Ishikawa (cell line): ENCODE measurements around the gene BAZ1A.

Experiments used
- CEBPB ChIP-seq: IDR thresholded peaks from 2 replicates; pipeline ENCODE4 v1.6.1; 2012
- CREB1 ChIP-seq: IDR thresholded peaks from 2 replicates; pipeline ENCODE4 v1.6.1; 2012; ENCODE audit warnings: low read depth
- EGR1 ChIP-seq: IDR thresholded peaks from 2 replicates; pipeline ENCODE4 v1.6.1; 2012
- EP300 ChIP-seq: IDR thresholded peaks from 2 replicates; pipeline ENCODE4 v1.6.1; 2012; ENCODE audit warnings: borderline replicate concordance
- FOXM1 ChIP-seq: IDR thresholded peaks from 2 replicates; pipeline ENCODE4 v1.6.1; 2012; ENCODE audit warnings: low read depth, borderline replicate concordance
- NFIC ChIP-seq: IDR thresholded peaks from 2 replicates; pipeline ENCODE4 v1.6.1; 2012
- RAD21 ChIP-seq: IDR thresholded peaks from 2 replicates; pipeline ENCODE4 v1.6.1; 2012; ENCODE audit warnings: low read depth
- TAF1 ChIP-seq: IDR thresholded peaks from 2 replicates; pipeline ENCODE4 v1.6.1; 2012; ENCODE audit warnings: low read depth, mild to moderate bottlenecking
- TCF12 ChIP-seq: IDR thresholded peaks from 2 replicates; pipeline ENCODE4 v1.6.1; 2012; ENCODE audit warnings: low read depth
- TEAD4 ChIP-seq: IDR thresholded peaks from 2 replicates; pipeline ENCODE4 v1.6.1; 2012
- YY1 ChIP-seq: IDR thresholded peaks from 2 replicates; pipeline ENCODE4 v1.6.1; 2012; ENCODE audit warnings: low read depth
- ZBTB7A ChIP-seq: IDR thresholded peaks from 2 replicates; pipeline ENCODE4 v1.6.1; 2012; ENCODE audit warnings: low read depth
- TF ChIP-seq, protein P1 (sequence below): IDR thresholded peaks from 2 replicates; pipeline ENCODE4 v1.6.1; 2012
- TF ChIP-seq, protein P2 (sequence below): IDR thresholded peaks from 2 replicates; pipeline ENCODE4 v1.6.1; 2012; ENCODE audit warnings: low read depth, mild to moderate bottlenecking
- TF ChIP-seq, protein P3 (sequence below): IDR thresholded peaks from 2 replicates; pipeline ENCODE4 v1.6.1; 2012

BAZ1A gene

DNA sequence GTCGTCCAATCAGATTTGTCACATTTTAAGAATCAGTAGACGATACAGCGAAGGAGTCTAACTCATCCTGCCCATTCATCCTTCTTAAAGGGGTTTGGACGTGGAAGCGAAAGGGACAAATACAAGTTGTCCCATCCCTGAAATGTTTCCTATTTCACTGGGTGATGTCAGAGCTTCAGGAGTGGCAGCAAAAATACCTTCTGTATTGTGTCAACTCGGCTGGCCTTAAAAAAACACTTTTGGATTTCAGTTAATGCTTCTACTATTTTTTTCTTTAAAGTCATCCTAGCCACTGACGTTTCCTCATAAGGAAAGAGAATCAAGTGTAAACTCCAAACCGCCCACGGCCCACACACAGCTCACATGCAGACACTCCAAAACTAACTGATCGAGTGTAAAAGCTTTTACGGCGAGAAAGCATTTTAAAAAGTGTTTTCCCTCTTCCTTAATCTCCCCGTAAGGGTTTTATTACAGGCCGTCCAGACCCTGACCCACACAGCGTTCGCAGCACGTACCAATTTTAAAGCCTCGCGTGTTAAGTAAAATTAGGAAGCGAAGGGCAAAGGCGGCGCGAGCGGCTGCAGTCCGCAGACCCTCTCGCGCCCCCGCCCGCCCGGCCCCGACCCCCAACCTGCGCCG is 161.4 kb downstream of the BAZ1A start:
- TF ChIP-seq CEBPB (no peak), CREB1 (no peak), TCF12 (no peak), FOXM1 (no peak), TEAD4 (0 out of 2 replicates have a peak, but pooled peaks have one; percentile 27), NFIC (no peak)
- TF ChIP-seq, protein P1, sequence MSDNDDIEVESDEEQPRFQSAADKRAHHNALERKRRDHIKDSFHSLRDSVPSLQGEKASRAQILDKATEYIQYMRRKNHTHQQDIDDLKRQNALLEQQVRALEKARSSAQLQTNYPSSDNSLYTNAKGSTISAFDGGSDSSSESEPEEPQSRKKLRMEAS, result 0 out of 2 replicates have a peak, but pooled peaks have one; percentile 16

DNA sequence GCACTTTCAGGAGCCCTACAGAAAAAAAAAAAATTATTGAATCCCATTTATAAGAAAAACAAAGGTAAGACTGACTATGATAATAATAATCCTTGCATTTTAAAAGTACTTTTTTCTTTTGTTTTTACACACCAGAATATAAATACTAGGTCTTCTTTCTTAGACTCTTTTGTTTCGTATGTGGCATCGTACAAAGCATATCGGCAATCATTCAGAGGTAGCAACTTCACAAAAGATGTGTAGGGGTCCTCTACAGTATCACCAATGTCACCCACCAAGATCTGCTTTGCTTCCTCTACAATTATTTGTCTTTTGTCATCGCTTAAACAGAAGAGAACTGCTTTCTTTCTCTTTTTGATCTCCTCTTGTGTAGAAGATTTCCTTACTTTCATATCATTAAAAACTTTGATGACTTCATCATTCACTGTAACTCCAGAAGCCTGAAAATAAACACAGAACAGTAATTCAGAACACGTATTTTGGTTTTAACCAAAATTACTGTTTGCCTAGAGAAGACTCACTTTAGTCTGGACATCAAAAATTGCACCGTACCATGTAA is 162.0 kb downstream of the BAZ1A start:
- TF ChIP-seq EGR1, result no peak
- TF ChIP-seq CREB1, result no peak
- TF ChIP-seq TCF12, result no peak
- no peak for TF ChIP-seq RAD21
- TF ChIP-seq NFIC, result no peak
- no peak for TF ChIP-seq ZBTB7A
- no peak for TF ChIP-seq EP300
- TF ChIP-seq, protein P2, sequence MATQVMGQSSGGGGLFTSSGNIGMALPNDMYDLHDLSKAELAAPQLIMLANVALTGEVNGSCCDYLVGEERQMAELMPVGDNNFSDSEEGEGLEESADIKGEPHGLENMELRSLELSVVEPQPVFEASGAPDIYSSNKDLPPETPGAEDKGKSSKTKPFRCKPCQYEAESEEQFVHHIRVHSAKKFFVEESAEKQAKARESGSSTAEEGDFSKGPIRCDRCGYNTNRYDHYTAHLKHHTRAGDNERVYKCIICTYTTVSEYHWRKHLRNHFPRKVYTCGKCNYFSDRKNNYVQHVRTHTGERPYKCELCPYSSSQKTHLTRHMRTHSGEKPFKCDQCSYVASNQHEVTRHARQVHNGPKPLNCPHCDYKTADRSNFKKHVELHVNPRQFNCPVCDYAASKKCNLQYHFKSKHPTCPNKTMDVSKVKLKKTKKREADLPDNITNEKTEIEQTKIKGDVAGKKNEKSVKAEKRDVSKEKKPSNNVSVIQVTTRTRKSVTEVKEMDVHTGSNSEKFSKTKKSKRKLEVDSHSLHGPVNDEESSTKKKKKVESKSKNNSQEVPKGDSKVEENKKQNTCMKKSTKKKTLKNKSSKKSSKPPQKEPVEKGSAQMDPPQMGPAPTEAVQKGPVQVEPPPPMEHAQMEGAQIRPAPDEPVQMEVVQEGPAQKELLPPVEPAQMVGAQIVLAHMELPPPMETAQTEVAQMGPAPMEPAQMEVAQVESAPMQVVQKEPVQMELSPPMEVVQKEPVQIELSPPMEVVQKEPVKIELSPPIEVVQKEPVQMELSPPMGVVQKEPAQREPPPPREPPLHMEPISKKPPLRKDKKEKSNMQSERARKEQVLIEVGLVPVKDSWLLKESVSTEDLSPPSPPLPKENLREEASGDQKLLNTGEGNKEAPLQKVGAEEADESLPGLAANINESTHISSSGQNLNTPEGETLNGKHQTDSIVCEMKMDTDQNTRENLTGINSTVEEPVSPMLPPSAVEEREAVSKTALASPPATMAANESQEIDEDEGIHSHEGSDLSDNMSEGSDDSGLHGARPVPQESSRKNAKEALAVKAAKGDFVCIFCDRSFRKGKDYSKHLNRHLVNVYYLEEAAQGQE, result no peak
- TF ChIP-seq, protein P3, sequence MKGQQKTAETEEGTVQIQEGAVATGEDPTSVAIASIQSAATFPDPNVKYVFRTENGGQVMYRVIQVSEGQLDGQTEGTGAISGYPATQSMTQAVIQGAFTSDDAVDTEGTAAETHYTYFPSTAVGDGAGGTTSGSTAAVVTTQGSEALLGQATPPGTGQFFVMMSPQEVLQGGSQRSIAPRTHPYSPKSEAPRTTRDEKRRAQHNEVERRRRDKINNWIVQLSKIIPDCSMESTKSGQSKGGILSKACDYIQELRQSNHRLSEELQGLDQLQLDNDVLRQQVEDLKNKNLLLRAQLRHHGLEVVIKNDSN, result no peak
- no peak for TF ChIP-seq TAF1

DNA sequence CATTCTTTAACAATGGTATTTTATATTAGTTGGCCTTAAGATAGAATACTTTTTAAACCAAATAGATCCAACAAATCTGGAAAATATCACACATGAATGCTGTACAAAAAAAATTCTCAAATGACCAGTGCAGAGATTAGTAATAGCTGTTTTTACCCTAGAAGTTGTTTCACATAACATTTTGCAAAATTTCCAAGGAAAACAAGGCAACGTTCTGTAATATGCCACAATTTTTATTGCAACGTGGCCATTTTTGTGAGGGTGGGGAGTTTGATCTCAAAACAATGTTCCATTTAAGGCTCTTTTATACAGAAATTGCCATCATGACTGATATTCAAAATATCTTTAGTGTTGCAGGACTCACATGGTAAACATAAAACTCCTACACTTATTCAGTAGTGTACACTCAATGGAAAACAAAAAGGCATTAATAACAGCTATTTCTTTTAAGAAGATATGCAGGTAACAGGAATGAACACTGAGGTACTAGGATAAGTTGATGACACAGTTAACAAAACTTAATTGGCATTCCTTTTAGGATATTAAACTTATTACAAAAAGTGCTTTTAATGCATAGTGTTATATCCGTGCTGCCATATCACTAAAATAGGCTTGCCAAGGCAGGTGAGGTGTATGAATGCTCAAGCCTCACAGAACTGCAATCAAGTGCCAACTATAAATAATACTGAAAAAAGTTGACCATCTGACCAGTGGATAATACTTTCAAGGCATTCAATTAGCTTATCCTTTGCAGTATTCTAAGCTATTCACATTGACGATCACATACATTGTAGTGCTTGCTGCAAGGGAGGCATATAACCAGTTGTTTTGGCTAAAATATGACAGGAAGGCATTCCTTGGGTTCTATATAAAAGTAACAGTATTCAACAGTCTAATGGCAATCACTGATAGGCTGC is 163.1 kb downstream of the BAZ1A start:
- no peak for TF ChIP-seq ZBTB7A
- no peak for TF ChIP-seq CREB1
- TF ChIP-seq TEAD4, result no peak
- TF ChIP-seq, protein P1, result no peak
- TF ChIP-seq RAD21, result no peak
- TF ChIP-seq EGR1, result no peak
- TF ChIP-seq TCF12, result no peak
- TF ChIP-seq, protein P2, result no peak

DNA sequence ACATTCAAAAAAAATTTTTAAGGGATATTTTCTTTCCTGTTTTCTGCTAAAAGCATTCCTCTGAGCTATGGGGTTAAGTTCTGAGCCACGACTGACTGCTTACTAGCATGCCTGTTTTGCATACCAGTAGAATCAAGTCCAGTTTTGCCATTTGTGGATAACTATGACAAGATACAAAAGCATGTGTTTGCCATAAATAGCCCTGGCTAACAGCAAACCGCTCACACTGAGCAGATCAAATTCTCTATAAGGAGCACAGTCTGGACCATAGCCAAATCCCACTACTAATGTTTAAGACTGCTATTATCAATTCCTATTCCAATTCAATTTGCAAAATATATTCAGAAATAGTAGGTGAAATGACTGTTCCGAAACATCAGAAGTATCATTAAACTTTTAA is 164.0 kb downstream of the BAZ1A start:
- TF ChIP-seq EGR1, result no peak
- peak; percentile 54 for TF ChIP-seq NFIC
- no peak for TF ChIP-seq TAF1
- TF ChIP-seq TEAD4, result peak; percentile 10; the same call in 1 of the 2 replicates

DNA sequence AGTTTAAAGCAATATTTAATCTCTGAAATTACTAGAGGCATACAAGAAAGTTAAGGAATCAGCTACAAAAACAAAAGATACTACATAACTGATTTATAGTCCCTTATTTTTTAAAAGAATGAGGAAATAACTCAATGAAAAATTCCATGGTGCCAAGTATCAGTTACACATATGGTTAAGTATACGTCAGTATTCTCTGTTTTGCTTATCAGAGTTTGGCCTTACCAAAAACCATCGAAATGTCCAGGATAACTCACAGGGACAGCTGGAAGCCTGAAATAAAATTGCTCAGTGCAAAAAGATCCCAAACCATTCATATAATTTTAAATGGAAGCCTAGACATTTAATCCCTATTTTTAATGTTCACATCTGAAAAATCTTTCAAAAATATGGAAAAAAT is 164.4 kb downstream of the BAZ1A start:
- TF ChIP-seq, protein P3, result no peak
- TF ChIP-seq EP300, result no peak
- no peak for TF ChIP-seq FOXM1
- TF ChIP-seq, protein P2, result no peak
- TF ChIP-seq YY1, result no peak
- no peak for TF ChIP-seq TCF12
- no peak for TF ChIP-seq CREB1
- no peak for TF ChIP-seq ZBTB7A
- TF ChIP-seq RAD21, result no peak
- no peak for TF ChIP-seq TAF1
- TF ChIP-seq NFIC, result no peak
- TF ChIP-seq TEAD4, result no peak
